ENCODE measurements around the gene ALOX5.
A peak's percentile ranks its signal among the peaks of the same experiment; 100 is the strongest.

- TF ChIP-seq POLR2A (IDR thresholded peaks at IDR 0.05), result no peak
- TF ChIP-seq CTCF (IDR thresholded peaks at IDR 0.05), result peak; percentile 63 to 87 (median 80)
- TF ChIP-seq POLR2AphosphoS5 (IDR thresholded peaks at IDR 0.05), result no peak
Observed at GRCh38 chr10:45464958-45465567, 91.0 kb downstream of the ALOX5 start.
